Effector CD4-positive, alpha-beta T cell (primary cell): ENCODE measurements around the gene LPAR3.

ENCODE experiments used
- DNase-seq: peaks from one replicate; pipeline ENCODE4 v3.0.0-alpha.2; 2020

Gene LPAR3

DNA sequence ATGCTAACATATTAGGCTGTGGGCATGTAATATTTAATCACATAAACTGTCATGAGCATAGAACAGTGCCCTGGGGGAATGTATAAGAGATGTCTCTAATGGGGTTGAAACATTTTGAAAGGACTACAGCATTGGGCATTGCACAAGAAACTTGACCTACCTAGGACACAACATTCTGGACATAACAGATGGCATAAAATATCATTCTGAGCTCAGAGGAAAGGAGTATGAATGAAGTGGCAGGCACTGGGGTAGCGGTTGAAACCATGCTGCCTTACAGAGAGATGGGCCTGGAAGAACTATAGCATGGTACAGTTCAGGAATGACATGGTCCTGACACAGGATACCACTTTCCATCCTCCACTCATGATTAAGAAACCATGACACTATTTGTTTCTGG is 69.0 kb downstream of the LPAR3 start:
- no peak for DNase-seq

DNA sequence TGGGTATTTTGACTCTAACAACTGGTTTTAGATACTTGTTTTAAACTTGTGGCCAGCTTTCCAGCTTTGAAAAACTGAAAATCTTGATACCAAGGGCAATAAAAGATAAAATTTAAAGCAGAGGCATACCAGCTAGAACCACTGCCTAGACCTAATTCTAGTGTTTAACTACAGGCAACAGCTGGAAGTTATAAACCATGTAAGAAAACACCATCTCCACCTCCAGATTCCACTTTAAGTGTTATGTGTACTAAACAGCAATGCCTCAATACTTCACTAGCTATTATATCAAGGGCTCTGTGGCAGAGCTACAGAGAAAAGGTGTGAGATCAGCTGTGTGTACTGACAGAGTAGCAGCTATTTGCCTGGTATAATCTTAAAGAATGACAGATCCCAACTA is 69.5 kb downstream of the LPAR3 start:
- no peak for DNase-seq

DNA sequence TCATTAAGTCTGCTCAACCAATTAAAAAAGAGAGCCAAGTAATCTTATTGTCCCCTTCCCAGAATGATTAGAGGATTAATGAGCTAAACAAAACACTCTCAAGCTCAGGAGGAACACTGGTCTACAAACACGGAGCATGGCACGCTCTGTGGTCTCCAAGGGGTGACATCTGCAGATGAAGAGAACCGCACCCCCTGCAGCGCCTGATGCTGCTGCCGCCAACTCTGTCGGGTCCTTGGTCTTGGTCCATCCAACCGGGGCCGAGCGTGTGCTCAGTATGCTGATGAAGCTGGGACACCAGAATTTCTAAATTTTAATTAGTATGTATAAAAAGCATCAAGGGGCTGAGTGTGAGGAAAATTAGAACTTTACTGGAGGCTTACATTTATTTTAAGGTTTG is 82.7 kb downstream of the LPAR3 start:
- no peak for DNase-seq

DNA sequence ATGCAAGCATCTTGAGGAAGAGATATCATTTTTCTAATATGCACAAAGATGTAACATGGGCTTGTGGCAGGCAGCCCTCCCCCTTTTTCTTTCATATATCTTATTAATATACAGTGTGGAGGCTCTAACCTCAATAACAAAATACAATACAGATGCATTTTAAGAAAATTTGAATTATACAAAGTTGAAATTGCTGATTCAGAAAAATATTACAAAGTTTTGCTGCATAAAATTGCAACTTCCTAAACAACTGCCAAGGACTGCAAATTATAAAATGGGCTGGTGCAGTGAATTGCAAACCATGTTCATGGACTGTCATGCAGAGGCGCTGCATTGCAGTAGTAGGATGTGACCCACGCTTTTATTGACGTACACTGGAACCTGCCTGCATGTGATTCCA is 84.0 kb downstream of the LPAR3 start:
- no peak for DNase-seq

DNA sequence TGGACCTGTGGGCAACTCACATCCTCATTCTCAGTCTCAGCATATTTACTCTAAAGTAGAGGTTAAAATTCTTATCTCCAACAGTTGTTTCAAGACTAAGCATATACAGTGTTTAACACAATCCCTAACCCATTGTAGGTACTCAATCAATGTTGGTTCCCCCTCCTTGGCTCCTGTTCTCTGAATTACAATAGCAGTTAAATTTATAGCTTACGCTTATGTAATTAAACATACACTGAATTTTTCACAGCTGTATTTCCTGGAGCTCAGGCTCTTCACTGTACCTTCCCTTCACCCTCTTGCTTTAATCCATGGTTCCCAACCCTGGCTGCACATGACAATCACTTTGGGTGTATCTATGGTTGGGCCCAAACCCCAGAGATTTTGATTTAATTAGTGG is 89.4 kb downstream of the LPAR3 start:
- no peak for DNase-seq

DNA sequence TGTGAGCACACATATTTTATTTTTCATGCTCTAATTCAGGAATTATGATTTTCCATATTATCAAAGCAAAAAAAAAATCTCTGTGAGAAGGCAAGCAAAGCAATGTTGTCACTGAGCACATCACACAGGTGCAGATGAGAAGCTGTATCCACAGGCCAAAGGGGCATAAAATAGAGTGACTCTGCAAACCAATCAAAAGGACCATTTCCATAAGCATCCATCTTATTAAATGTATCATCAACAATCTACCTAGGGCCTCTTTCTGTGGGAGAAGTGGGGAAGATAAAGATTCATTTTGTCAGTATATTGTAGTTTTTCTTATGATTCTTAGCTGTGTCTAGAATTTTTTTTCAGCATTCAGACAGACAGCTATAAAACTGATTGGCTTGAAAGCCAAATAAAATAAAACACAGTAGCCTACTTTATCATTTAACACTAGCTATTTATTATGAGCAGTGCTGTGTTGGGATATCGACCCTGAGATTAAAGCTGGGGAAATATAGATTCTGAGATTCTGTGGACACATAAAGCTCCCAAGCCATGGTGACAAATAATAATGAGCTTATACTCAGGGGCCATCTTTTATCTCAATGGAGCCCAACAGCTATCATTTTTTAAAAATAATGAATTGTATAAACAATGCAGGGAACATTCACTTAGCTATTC is 90.3 kb downstream of the LPAR3 start:
- DNase-seq, result no peak

DNA sequence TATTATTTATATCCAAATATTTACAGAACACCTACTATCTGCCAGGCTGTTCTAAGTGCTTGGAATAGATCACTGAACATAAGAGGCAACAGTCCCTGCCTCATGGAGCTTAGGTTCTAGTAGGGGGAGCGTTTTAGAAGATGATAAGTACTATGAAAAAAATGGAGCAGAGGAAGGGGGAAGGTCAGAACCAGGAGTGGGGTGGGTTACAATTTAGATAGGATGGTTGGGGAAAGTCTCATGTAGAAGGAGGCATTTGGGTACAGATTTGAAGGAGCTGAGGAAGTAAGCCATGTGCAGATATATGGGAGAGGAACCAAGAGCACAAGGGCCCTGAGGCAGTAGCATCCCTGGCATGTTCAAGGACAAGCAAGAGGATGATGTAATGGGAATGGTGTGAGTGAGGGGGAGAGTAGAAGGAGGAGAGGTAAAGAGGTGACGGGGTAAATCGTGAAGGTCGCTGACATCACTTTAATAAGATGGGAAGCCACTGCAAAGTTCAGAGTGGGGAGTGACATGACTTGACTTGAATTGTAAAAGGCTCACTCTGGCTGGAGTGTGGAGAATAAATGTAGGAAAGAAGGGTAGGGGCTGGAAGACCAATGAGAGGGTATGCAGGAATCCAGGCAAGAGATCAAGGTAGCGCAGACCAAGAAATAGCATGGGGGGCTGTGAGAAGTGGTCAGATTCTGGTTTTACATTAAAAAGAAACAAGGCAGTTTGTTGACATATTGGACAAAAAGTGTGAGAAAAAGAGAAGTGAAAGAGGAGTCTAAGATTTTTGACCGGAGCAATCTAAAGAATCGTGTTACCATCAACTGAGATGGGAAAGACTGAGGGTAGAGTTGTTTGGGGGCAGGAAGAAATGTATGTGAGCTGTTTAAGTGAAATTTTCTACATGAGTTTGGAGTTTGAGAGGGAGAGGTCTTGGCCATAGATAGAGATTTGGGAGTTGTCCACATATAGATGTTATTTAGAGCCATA is 92.6 kb downstream of the LPAR3 start:
- DNase-seq, result no peak

DNA sequence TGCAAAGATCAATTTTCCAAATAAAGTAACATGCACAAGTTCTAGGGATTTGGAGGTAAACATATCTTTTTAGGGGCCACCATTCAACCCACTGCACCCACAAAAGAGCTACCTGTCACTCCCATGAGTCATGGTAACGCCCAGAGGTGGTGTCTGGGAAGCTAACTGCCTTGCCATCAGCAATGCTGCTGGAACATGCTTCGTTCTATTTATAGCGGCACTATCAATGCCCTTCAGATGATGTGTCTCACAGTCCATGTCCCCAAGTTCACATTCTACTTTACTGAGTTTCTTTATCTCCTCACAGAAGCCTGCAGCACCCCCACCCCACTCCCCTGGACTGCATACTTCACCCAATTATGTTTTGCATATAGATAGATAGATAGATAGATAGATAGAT is 95.4 kb downstream of the LPAR3 start:
- no peak for DNase-seq

DNA sequence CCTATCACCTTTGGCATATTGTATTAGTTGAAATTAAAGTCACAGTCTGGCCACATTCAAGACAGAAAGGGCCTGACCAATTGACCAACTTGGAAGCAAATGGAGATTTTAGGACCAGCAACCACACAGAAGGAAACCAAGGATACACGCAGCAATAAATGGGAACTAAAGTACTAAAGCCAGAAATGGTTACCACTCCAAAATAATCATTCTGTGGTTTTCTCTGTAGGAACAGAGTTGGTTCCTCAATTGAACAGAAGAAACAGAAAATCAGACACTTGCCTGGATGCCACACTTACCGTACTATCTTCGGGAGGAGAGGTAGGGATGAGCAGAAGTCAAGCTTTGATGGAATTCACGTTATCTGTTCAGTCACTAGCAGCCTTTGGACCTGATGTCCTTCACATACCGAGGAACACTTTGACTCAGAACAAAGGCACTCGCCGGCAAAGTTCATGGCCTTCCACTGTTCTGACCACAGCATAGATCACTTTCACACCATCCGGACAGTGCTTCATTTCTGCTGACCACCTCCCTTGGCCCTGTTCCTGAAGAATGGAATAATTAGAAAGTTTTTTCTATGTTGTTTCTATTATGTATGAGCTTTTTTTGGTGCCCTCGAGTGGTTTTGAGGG is 96.9 kb downstream of the LPAR3 start:
- DNase-seq, result no peak

DNA sequence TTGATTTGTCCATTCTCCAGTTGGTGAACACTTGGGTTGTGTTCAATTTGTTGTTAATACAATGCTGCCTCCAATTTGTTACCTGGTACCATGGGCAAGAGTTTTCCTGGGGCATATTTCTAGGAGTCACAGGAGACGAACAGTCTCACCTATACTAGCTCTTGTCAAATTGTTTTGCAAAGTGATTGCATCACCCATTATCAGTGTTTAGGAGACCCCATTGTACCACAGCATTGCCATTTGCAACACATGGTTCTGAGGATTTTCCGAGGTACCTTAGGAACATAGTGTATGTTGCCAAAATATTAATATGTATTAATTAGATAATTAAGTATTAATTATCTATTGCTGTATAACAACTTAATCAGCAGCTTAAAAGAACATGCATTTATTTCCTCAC is 97.8 kb downstream of the LPAR3 start:
- no peak for DNase-seq

DNA sequence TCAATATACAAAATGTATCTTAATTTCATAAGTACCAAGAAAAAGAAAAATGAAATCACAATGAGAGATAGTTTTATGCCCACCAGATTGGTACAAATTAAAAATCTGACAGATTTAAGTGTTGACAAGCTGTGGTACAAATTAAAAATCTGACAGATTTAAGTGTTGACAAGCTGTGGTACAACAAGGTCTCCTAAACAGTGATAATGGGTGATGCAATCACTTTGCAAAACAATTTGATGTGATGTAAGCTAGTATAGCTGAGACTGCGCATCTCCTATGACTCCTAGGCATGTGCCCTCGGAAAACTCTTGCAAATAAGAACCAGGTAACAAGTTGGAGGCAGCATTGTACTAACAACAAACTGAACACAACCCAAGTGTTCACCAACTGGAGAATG is 100.6 kb downstream of the LPAR3 start:
- DNase-seq, result no peak

DNA sequence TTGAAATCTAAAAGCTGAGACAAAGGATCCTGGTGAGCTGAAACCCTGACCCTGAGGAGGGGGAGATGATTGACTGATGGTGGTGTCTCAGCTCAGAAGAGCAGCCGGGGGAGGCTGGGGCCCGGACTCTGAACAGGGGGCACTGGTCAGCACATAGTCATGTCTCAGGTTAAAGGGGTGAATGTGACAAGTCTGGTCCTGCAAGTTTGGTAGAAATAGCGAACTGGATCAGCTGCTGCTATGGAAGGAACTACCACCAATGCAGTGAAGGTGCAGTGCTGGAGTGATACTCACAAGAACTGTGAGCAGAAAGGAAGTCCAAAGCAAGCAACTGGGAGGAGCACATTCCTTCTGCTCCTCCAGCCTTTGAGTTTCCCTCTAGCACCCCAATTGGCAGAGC is 104.0 kb downstream of the LPAR3 start:
- DNase-seq, result no peak

DNA sequence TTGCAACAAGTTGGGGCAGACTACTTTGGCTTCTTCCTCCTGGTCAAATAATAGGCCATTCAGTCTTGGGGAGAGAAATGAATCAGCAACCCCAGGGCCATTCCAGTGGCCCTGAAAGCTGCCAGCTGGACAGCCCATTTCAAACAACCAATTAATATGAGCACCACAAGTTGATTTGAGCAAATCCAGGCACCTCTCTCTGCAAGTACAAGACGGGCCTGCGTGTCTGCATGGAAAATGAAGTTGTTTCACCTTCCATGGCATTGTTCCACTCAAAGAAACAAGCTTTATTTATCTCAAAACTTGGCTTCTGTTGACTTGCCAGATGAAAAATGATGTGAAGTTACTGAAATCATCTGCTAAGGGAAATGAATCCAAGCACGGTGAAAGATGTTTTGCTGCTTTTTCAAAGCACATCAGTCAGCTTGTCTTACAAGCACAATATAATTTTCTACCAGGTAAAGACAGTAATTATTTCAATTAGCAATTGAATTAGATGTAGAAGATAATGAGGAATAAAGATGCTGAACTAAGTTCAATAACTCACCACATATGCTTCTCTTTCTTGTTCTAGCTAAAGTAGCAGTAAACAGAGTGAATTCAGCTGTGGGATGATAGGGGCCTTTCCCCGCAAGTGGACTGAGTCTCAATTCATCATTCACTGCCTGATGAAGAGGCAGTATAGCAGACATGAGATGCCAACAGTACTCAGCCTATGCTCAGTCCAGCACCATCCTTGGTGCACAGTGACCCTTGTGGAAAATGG is 107.6 kb downstream of the LPAR3 start:
- no peak for DNase-seq

DNA sequence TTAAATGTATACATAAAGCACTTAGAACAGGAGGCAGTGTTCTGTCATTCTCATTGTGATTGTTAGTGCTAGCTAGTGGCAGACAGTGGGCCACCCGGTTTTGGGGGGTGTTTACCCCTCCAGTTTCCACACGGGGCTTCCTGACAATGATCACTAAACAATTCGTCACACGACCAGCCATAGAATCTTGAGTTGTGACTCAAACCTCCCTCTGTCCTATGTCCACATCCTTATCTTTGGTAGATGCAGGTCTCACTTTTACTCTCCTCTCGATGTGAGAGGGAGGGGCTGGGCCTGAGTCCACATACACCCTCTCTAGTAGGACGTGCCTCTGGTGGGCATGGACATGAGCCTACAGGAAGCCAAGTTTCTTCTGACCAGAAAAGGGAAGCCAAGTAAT is 110.1 kb downstream of the LPAR3 start:
- no peak for DNase-seq

DNA sequence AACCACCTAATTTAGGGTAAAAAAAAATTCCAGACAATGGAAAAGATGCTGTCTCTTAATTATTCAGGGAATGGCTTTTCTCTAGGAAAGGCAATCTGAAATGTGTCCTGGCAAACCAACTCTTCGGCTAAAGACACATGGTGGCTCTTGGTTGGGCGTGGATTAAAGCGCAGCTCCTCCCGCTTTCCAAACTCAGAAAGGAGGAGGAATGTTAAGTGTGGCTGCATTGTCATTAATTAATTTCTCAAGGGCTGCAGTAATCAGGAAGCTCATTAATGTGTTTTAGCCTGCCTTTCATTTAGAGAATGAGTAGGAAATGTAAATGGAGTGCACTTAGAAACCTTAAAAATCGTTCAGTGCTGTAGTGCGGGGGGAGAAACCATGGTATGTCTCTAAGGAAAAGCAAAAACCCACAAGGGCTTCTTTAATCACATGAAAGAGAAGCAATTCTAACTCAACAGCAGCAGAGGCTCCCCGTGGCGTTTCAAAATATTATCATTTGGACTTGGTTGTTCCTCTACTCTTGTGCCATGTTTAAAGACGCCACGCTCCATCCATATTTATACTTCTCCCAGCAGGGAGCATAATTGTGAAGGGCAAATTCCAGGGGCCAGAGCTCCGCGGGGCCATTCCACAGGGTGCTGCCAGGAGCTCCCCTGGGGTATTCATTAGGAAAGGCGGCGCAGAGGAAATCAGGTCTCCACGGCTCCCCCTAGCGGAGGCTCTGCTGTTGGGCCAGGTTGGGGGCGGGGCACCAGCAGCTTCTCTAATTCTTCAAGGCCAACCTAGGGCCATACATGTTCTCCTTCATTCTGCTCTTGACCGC is 110.8 kb downstream of the LPAR3 start:
- peak; percentile 60 for DNase-seq

DNA sequence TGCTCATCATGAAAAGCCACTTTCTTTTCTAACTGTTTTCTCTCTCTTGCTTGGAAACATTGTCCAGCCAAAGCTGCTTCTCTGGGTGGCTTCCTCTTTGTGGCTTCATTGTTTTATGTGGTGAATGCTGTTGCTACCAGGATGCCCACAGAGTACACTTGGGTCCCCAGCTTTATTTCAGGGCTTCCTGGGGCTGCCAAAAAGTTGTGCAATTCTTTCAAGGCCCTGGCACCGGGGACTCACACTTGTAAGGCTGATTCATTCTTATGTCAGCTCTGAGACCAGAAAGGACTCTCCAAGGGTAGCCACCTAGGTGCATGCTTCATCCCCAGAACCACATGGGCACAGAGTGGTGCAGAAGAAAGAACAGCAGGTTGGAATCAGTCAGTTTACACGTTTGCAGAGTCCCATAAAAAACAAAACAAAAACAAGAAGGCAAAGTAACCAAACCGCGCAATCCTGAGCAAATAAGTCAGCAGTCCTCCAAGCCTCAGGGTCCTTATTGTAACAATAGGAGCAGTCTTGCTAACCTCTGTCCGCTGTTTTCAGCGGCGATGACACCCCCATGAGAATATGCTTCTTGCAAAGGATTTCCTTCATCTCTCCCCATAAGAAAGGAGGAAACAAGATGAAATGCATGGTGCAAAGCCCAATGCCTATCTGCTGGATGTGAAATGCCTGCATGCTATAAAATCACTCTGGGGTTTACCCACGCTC is 112.8 kb downstream of the LPAR3 start:
- no peak for DNase-seq

DNA sequence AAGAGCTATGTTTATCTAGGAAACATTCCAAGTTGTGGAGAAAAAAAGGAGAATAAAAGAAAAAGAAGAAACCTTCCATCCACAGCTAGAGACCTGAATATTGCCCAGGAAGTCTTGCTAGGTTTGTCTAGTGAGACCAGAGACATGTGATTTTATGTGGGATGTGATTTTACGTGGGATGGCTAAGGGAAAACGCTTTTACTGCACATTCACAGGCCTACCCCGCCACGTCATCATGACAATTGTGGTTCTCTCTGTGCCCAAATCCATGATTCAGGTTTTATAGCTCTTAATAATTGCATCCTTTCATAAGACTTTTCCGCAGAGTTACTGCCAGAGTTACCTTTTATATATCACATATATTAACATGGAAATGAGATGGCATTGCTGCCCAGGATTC is 116.4 kb downstream of the LPAR3 start:
- DNase-seq, result no peak

DNA sequence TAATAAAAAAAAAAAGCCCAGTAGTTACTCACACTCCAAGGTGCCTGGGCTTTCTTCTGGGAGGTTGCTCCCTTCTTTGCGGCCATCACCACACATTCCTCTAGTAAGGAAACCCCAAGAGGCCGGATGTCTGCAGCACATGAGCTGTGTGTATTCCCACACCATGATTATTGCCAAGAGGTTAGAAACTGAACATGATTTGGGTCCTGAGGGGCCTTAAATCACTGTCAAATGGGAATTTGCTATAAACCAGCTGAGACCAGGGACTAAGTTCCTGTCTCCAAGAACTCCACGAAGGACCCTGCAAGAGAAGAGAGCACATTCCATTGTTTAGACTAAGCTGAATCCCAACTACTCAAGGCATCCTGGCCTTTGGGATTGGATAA is 117.5 kb downstream of the LPAR3 start:
- no peak for DNase-seq

DNA sequence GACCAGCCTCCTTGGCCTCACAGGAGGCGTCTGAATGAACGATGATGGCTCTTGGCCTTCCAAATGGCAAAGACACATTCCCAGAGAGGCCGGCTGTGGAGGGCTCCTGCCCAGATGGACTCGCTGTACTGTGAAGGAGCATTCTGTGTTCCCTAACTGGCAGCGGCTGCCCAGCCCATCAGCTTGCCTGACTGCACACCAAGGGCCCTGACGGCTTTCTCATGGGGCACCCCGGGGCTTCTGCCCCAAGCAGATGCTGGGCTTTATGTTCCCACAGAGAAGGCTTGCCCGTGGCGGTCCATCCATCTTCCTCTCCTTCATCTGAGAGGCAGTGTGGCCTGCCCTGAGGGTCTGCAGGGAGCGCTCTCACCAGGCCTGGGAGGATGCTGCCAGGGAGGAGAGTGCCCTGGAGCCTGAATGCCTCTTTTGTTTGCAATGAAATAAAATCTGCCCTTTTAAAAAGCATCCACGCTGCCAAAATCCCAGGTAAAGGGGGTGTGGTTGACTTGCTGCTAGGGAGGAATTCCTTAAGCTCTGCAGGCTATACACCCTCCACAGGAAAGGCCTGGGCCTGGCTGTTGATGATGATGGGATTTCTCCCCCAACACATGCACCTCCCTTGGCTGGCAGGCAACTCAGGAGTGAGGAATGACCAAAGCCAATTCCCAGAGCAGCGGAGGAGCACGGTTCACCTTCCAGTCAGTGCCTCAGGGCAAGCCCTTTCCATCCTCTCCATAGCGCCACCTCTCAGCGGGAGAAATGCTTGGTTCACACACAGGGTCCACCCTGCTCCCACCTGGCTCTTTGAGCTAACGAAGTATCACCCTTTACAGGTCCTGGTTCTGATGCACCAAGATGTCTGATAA is 118.1 kb downstream of the LPAR3 start:
- DNase-seq, result no peak

DNA sequence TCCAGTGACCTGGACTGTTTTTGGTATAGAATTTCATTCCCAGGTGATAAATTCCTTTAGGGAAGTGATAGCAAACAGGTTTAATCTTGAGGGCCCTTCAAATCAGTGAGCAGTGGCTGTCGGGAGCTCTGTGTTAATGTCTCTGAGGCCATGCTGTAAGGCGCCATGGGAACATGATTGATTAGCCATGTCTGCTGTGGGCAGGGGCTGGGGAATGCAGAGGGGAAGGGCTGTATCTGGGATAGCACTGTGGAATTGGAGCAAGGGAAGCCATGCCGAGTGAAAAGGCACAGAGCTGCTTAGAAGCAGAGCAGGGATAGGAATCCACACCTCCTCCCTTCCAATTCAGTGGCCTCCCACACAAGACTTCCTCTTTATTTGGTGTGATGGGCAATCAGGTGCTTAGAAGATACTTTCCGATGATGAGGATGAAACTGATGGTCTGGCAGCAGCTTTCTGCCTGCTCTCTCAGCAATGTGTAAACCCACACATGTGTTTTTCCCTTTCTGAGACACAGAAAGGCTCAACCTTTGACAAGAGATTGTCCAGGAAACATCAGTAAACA is 119.0 kb downstream of the LPAR3 start:
- no peak for DNase-seq
